ENCODE data around the gene MEST.

MEST gene

GRCh38 chr7:130473289-130473688 lies 18.6 kb upstream of the MEST start:
- TF ChIP-seq CTCF (IDR thresholded peaks at IDR 0.05; ENCODE audit: low read length), result no peak
- no peak for TF ChIP-seq EZH2 (IDR thresholded peaks at IDR 0.05; ENCODE audit: borderline replicate concordance, low read length)
- Histone ChIP-seq H3K36me3 (ENCODE audit: insufficient read depth, low read length) (no peaks in the 10 kb centered on the region; the same call in 1 of the 2 replicates), H4K20me1 (ENCODE audit: insufficient read depth, low read length) (no peaks in the 10 kb centered on the region), H3K79me2 (ENCODE audit: insufficient read depth, low read length) (no peaks in the 10 kb centered on the region), H3F3A (ENCODE audit: insufficient read depth, low read length) (no peaks in the 10 kb centered on the region), H3K4me1 (ENCODE audit: insufficient read depth, low read length, severe bottlenecking) (peaks cover 10% of the 10 kb centered on the region), H3K4me3 (ENCODE audit: low read depth, low read length, poor library complexity, severe bottlenecking) (no peak overlapping the region), H3K9me2 (ENCODE audit: low read depth, low read length) (no peaks in the 10 kb centered on the region), H2AFZ (ENCODE audit: low read length) (peak overlapping the region; percentile 15; the same call in 1 of the 2 replicates), H3K9ac (ENCODE audit: low read length) (no peak overlapping the region), H3K27me3 (ENCODE audit: insufficient read depth, low read length) (peaks cover 8% of the 10 kb centered on the region; the same call in 1 of the 2 replicates), H3K4me2 (ENCODE audit: low read length) (no peak overlapping the region; the same call in 1 of the 2 replicates), H3K9me3 (ENCODE audit: low read length) (peaks cover 6% of the 10 kb centered on the region; the same call in 1 of the 2 replicates), H3K27ac (ENCODE audit: low read depth, low read length, poor library complexity, severe bottlenecking) (no peak overlapping the region)

- peaks cover 10% of the 10 kb centered on the region for H3K4me1 ChIP-seq (ENCODE audit: insufficient read depth, low read length, severe bottlenecking)
- H3K36me3 ChIP-seq (ENCODE audit: insufficient read depth, low read length), result no peaks in the 10 kb centered on the region; the same call in 1 of the 2 replicates
- H3K9ac ChIP-seq (ENCODE audit: low read length), result no peak overlapping the region
- H3K27me3 ChIP-seq (ENCODE audit: insufficient read depth, low read length), result peaks cover 8% of the 10 kb centered on the region; the same call in 1 of the 2 replicates
- no peak overlapping the region for H3K4me3 ChIP-seq (ENCODE audit: low read depth, low read length, poor library complexity, severe bottlenecking)
- H3K9me2 ChIP-seq (ENCODE audit: low read depth, low read length), result no peaks in the 10 kb centered on the region
- no peak overlapping the region for H3K27ac ChIP-seq (ENCODE audit: low read depth, low read length, poor library complexity, severe bottlenecking)
- H3K79me2 ChIP-seq (ENCODE audit: insufficient read depth, low read length), result no peaks in the 10 kb centered on the region
- no peaks in the 10 kb centered on the region for H4K20me1 ChIP-seq (ENCODE audit: insufficient read depth, low read length)
- H3K4me2 ChIP-seq (ENCODE audit: low read length), result no peak overlapping the region
- no peak overlapping the region for H2AFZ ChIP-seq (ENCODE audit: low read length)
- H3K9me3 ChIP-seq (ENCODE audit: low read length), result peaks cover 8% of the 10 kb centered on the region; the same call in 1 of the 2 replicates
- no peak for TF ChIP-seq CTCF (IDR thresholded peaks at IDR 0.05; ENCODE audit: low read length)
- no peak for TF ChIP-seq EZH2 (IDR thresholded peaks at IDR 0.05; ENCODE audit: borderline replicate concordance, low read length)
- H3F3A ChIP-seq (ENCODE audit: insufficient read depth, low read length), result no peaks in the 10 kb centered on the region
Measured at GRCh38 chr7:130473876-130474275, 18.0 kb upstream of the MEST start.

- H4K20me1 ChIP-seq (ENCODE audit: insufficient read depth, low read length), result no peaks in the 10 kb centered on the region
- H3K4me2 ChIP-seq (ENCODE audit: low read length), result no peak overlapping the region
Measured at GRCh38 chr7:130475776-130476175, 16.1 kb upstream of the MEST start.

More at GRCh38 chr7:130475776-130476175, 16.1 kb upstream of the MEST start:
- peaks cover 8% of the 10 kb centered on the region; the same call in 1 of the 2 replicates for H3K27me3 ChIP-seq (ENCODE audit: insufficient read depth, low read length)
- no peaks in the 10 kb centered on the region for H3K79me2 ChIP-seq (ENCODE audit: insufficient read depth, low read length)
- no peaks in the 10 kb centered on the region for H3K9me2 ChIP-seq (ENCODE audit: low read depth, low read length)
- H3K36me3 ChIP-seq (ENCODE audit: insufficient read depth, low read length), result no peaks in the 10 kb centered on the region; the same call in 1 of the 2 replicates
- TF ChIP-seq EZH2 (IDR thresholded peaks at IDR 0.05; ENCODE audit: borderline replicate concordance, low read length), result no peak
- no peak for TF ChIP-seq CTCF (IDR thresholded peaks at IDR 0.05; ENCODE audit: low read length)
- no peak overlapping the region for H2AFZ ChIP-seq (ENCODE audit: low read length)
- H3K4me3 ChIP-seq (ENCODE audit: low read depth, low read length, poor library complexity, severe bottlenecking), result no peak overlapping the region
- H3K4me1 ChIP-seq (ENCODE audit: insufficient read depth, low read length, severe bottlenecking), result peaks cover 10% of the 10 kb centered on the region
- no peaks in the 10 kb centered on the region for H3F3A ChIP-seq (ENCODE audit: insufficient read depth, low read length)
- peaks cover 6% of the 10 kb centered on the region; the same call in 1 of the 2 replicates for H3K9me3 ChIP-seq (ENCODE audit: low read length)
- no peak overlapping the region for H3K9ac ChIP-seq (ENCODE audit: low read length)
- H3K27ac ChIP-seq (ENCODE audit: low read depth, low read length, poor library complexity, severe bottlenecking), result no peak overlapping the region
